Transverse colon (tissue), 4 donors: ENCODE results near the gene EHMT1. TPM values are rescaled to one million over a fixed set of nuclear protein-coding genes. Genes with fewer than 3 reads are reported as not detected.

Source experiments
- DNase-seq: peaks from one replicate; pipeline ENCODE4 v3.0.0-alpha.2; 2019
- H3K27ac ChIP-seq, 4 donors: fragments of 200-600 bp; sonication (generic); 2 replicates each; pipeline ENCODE4 v1.5.1; 2016 to 2018; ENCODE audit warnings: inconsistent platforms in 4 of 4
- H3K27me3 ChIP-seq: fragments of 200-600 bp; sonication (generic); 2 replicates; pipeline ENCODE4 v1.5.1; 2017; ENCODE audit warnings: inconsistent platforms
- H3K36me3 ChIP-seq, 4 donors: fragments of 200-600 bp; sonication (generic); 2 replicates each; pipeline ENCODE4 v1.5.1; 2017 to 2019; ENCODE audit warnings: inconsistent platforms in 4 of 4
- H3K4me1 ChIP-seq, 4 donors: fragments of 200-600 bp; sonication (generic); 2 replicates each; pipeline ENCODE4 v1.5.1; 2017 to 2020; ENCODE audit warnings: inconsistent platforms in 4 of 4
- H3K4me3 ChIP-seq, 4 donors: fragments of 200-600 bp; sonication (generic); 1 replicate in 1 of 4; 2 replicates in 3 of 4; pipeline versions ENCODE4 v1.5.1 to v1.6.1; 2017 to 2019; ENCODE audit warnings: inconsistent platforms in 4 of 4
- H3K9me3 ChIP-seq, 2 donors: fragments of 200-600 bp; sonication (generic); 2 replicates each; pipeline ENCODE4 v1.5.1; 2017 to 2019; ENCODE audit warnings: inconsistent platforms in 2 of 2
- CTCF ChIP-seq, 5 experiments: fragments of 200-600 bp in 3 of 5; fragments of 450-650 bp in 2 of 5; sonication (generic) in 3 of 5; IDR thresholded peaks; 1 replicate in 2 of 5; 2 replicates in 3 of 5; pipeline ENCODE4 v1.5.1; 2016 to 2017; ENCODE audit warnings: antibody characterized with exemption in 5 of 5, inconsistent platforms in 3 of 5, mild to moderate bottlenecking in 2 of 5, moderate library complexity in 1 of 5
- EP300 ChIP-seq: sonication (generic); formaldehyde crosslinking; IDR thresholded peaks from one replicate; pipeline ENCODE4 v1.6.1; 2017; ENCODE audit warnings: antibody characterized with exemption, low read depth
- POLR2A ChIP-seq: fragments of 450-650 bp; IDR thresholded peaks from one replicate; pipeline ENCODE4 v1.6.1; 2016; ENCODE audit warnings: antibody characterized with exemption, mild to moderate bottlenecking, moderate library complexity
- POLR2AphosphoS5 ChIP-seq, 3 donors: sonication (generic); formaldehyde crosslinking; IDR thresholded peaks; one replicate each; pipeline ENCODE4 v1.6.1; 2016; ENCODE audit warnings: antibody characterized with exemption in 3 of 3
- WGBS, 2 donors: methylation state at CpG; one replicate each; pipeline ENCODE4 v1.1.5; 2018; ENCODE audit warnings: low coverage in 1 of 2; 5-methylcytosine and 5-hydroxymethylcytosine counted together
- in situ Hi-C, 4 donors: fragments of 200-750 bp; cut with MboI; loops; one replicate each; pipeline versions ENCODE4 v1.15.0 to v1.15.1; 2017; ENCODE audit warnings: low sequenced_read_pairs in 3 of 4, low pct_ligation_motif_present in 1 of 4, low pct_unique_long_range_greater_than_20kb in 1 of 4
- intact Hi-C: fragments of 100-400 bp; cut with DNase I; formaldehyde crosslinking; loops from one replicate; pipeline ENCODE4 v1.15.1; 2023; ENCODE audit warnings: low total_unique reads
- total RNA-seq, 4 donors: library from RNA; depleted of rRNA; stranded (reverse); fragments of >200 nt; gene quantifications; one replicate each; pipeline ENCODE4 v1.1.0, GENCODE V29; 2016

The EHMT1 gene
- total RNA-seq, 4 donors from 2014 or later = 93.8 to 184 (median 139) TPM

- no peak for TF ChIP-seq EP300
- TF ChIP-seq POLR2A = no peak
- TF ChIP-seq POLR2AphosphoS5 (IDR thresholded peaks at IDR 0.05) = no peak
- H3K36me3 ChIP-seq = peaks cover 0 to 33% (median 13%) of the 10 kb centered on the region in 4 donors
- H3K9me3 ChIP-seq = no peaks in the 10 kb centered on the region
- no peaks in the 10 kb centered on the region for H3K4me1 ChIP-seq
- no peak for DNase-seq
- in situ Hi-C loops = no loop called here
- intact Hi-C loops = no loop called here
- no peak overlapping the region for H3K27ac ChIP-seq
- H3K27me3 ChIP-seq = no peaks in the 10 kb centered on the region
- WGBS, 2 donors = 97% methylated on average over 60 of the region's 73 CpGs; no CpG with 5 or more reads in 1 of the 2 donors
- H3K4me3 ChIP-seq = no peak overlapping the region
These were observed 215.2 kb downstream of the EHMT1 start for GRCh38 chr9:137833721-137834613.

- Histone ChIP-seq H3K27me3 (no peaks in the 10 kb centered on the region), H3K4me1 (no peaks in the 10 kb centered on the region), H3K9me3 (no peaks in the 10 kb centered on the region), H3K36me3 (peaks cover 0 to 33% (median 13%) of the 10 kb centered on the region in 4 donors), H3K27ac (no peak overlapping the region), H3K4me3 (no peak overlapping the region)
- WGBS, 2 donors = 97% methylated on average over 66 of the region's 66 CpGs; no CpG with 5 or more reads in 1 of the 2 donors
- TF ChIP-seq EP300 = no peak
- no peak for TF ChIP-seq POLR2AphosphoS5 (IDR thresholded peaks at IDR 0.05)
- TF ChIP-seq POLR2A = no peak
- no peak for TF ChIP-seq CTCF (IDR thresholded peaks at IDR 0.05)
- intact Hi-C loops = no loop called here
- no peak for DNase-seq
- in situ Hi-C loops = no loop called here
These were observed 216.2 kb downstream of the EHMT1 start for GRCh38 chr9:137834846-137835546.

- Histone ChIP-seq H3K9me3 (no peaks in the 10 kb centered on the region), H3K27me3 (no peaks in the 10 kb centered on the region), H3K4me3 (no peak overlapping the region), H3K27ac (no peak overlapping the region), H3K4me1 (no peaks in the 10 kb centered on the region), H3K36me3 (peaks cover 0 to 33% (median 13%) of the 10 kb centered on the region in 4 donors)
- no peak for DNase-seq
- 87 to 94% methylated on average over 9 to 28 of the region's 28 CpGs for WGBS, 2 donors
- intact Hi-C loops (no loop called here), in situ Hi-C loops (no loop called here)
- TF ChIP-seq POLR2A = no peak
- no peak for TF ChIP-seq CTCF (IDR thresholded peaks at IDR 0.05)
These were observed 217.5 kb downstream of the EHMT1 start for GRCh38 chr9:137836151-137836830.

- intact Hi-C loops (no loop called here), in situ Hi-C loops (no loop called here)
- no peak overlapping the region for H3K27ac ChIP-seq
- TF ChIP-seq POLR2AphosphoS5 (IDR thresholded peaks at IDR 0.05) (no peak), EP300 (no peak), CTCF (IDR thresholded peaks at IDR 0.05) (no peak), POLR2A (no peak)
- H3K4me3 ChIP-seq = no peak overlapping the region
- no peak for DNase-seq
- H3K9me3 ChIP-seq = no peaks in the 10 kb centered on the region
- 80% methylated on average over 9 of the region's 12 CpGs; no CpG with 5 or more reads in 1 of the 2 donors for WGBS, 2 donors
- no peaks in the 10 kb centered on the region for H3K4me1 ChIP-seq
- no peaks in the 10 kb centered on the region for H3K27me3 ChIP-seq
- H3K36me3 ChIP-seq = peaks cover 0 to 33% (median 13%) of the 10 kb centered on the region in 4 donors
These were observed 218.0 kb downstream of the EHMT1 start for GRCh38 chr9:137836831-137837241.
